H9 (cell line): ENCODE results near the gene GFI1B. TPM values are rescaled to one million over a fixed set of nuclear protein-coding genes. Genes with fewer than 3 reads are reported as not detected.

Experiments used
- DNase-seq: peaks from one replicate; pipeline ENCODE4 v3.0.0-alpha.2; 2017
- H2AFZ ChIP-seq: one replicate; pipeline ENCODE4 v1.6.1; 2013; ENCODE audit warnings: mild to moderate bottlenecking, low read length, control low read depth, moderate library complexity
- H2AK5ac ChIP-seq: 2 replicates; pipeline ENCODE4 v1.6.1; 2013; ENCODE audit warnings: low read length, control low read depth, mixed read lengths; ENCODE audit not compliant: insufficient read length
- H2BK120ac ChIP-seq: one replicate; pipeline ENCODE4 v1.6.1; 2013; ENCODE audit warnings: low read depth, mild to moderate bottlenecking, low read length, control low read depth, inconsistent platforms; ENCODE audit not compliant: poor library complexity, severe bottlenecking
- H2BK12ac ChIP-seq: 2 replicates; pipeline ENCODE4 v1.6.1; 2013; ENCODE audit warnings: low read length, control low read depth, mixed read lengths, low read depth; ENCODE audit not compliant: insufficient read length
- H2BK15ac ChIP-seq: 2 replicates; pipeline ENCODE4 v1.6.1; 2013; ENCODE audit warnings: low read depth, low read length, control low read depth
- H2BK20ac ChIP-seq: one replicate; pipeline ENCODE4 v1.6.1; 2013; ENCODE audit warnings: low read depth, mild to moderate bottlenecking, low read length, control low read depth, inconsistent platforms; ENCODE audit not compliant: poor library complexity, severe bottlenecking
- H2BK5ac ChIP-seq: 2 replicates; pipeline ENCODE4 v1.6.1; 2013; ENCODE audit warnings: low read length, control low read depth, mixed read lengths; ENCODE audit not compliant: insufficient read length
- H3K14ac ChIP-seq: 2 replicates; pipeline ENCODE4 v1.6.1; 2013; ENCODE audit warnings: low read length, control low read depth; ENCODE audit not compliant: insufficient read depth
- H3K18ac ChIP-seq: 2 replicates; pipeline ENCODE4 v1.6.1; 2013; ENCODE audit warnings: low read depth, mild to moderate bottlenecking, mixed read lengths, low read length, control low read depth; ENCODE audit not compliant: insufficient read length
- H3K23ac ChIP-seq: 2 replicates; pipeline ENCODE4 v1.6.1; 2013; ENCODE audit warnings: low read length, control low read depth, mixed read lengths, low read depth; ENCODE audit not compliant: insufficient read length
- H3K23me2 ChIP-seq: 2 replicates; pipeline ENCODE4 v1.6.1; 2013; ENCODE audit warnings: low read depth, mild to moderate bottlenecking, mixed read lengths, low read length, control low read depth; ENCODE audit not compliant: insufficient read length, poor library complexity, severe bottlenecking
- H3K27ac ChIP-seq: 2 replicates; pipeline ENCODE4 v1.5.1; 2013; ENCODE audit warnings: low read length, control low read depth, mixed read lengths, low read depth; ENCODE audit not compliant: insufficient read length
- H3K27me3 ChIP-seq: 2 replicates; pipeline ENCODE4 v1.6.1; 2013; ENCODE audit warnings: low read length, control low read depth, inconsistent platforms; ENCODE audit not compliant: insufficient read depth
- H3K4ac ChIP-seq: 2 replicates; pipeline ENCODE4 v1.6.1; 2013; ENCODE audit warnings: low read depth, mild to moderate bottlenecking, control low read depth, inconsistent platforms, low read length, moderate library complexity
- H3K4me1 ChIP-seq: 2 replicates; pipeline ENCODE4 v1.6.1; 2013; ENCODE audit warnings: low read length, control low read depth, inconsistent platforms; ENCODE audit not compliant: insufficient read depth
- H3K4me2 ChIP-seq: 2 replicates; pipeline ENCODE4 v1.6.1; 2013; ENCODE audit warnings: low read length, control low read depth, mixed read lengths; ENCODE audit not compliant: insufficient read length, insufficient read depth
- H3K56ac ChIP-seq: 2 replicates; pipeline ENCODE4 v1.6.1; 2013; ENCODE audit warnings: low read depth, mild to moderate bottlenecking, mixed read lengths, low read length, control low read depth; ENCODE audit not compliant: insufficient read length
- H3K79me1 ChIP-seq: 2 replicates; pipeline ENCODE4 v1.6.1; 2013; ENCODE audit warnings: low read depth, mild to moderate bottlenecking, moderate library complexity, low read length, control low read depth, inconsistent platforms; ENCODE audit not compliant: insufficient read depth, poor library complexity, severe bottlenecking
- H3K79me2 ChIP-seq: 2 replicates; pipeline ENCODE4 v1.6.1; 2013; ENCODE audit warnings: low read length, control low read depth, inconsistent platforms; ENCODE audit not compliant: insufficient read depth
- H3K9ac ChIP-seq: 2 replicates; pipeline ENCODE4 v1.6.1; 2013; ENCODE audit warnings: low read length, control low read depth, mixed read lengths; ENCODE audit not compliant: insufficient read length; ENCODE audit errors: extremely low read depth
- H3K9me3 ChIP-seq: one replicate; pipeline ENCODE4 v1.6.1; 2013; ENCODE audit warnings: low read depth, low read length, inconsistent platforms; ENCODE audit not compliant: control insufficient read depth
- H3T11ph ChIP-seq: one replicate; pipeline ENCODE4 v1.6.1; 2013; ENCODE audit warnings: mild to moderate bottlenecking, low read length, control low read depth, inconsistent platforms
- H4K20me1 ChIP-seq: one replicate; pipeline ENCODE4 v1.6.1; 2013; ENCODE audit not compliant: control insufficient read depth, insufficient read length, insufficient read depth
- H4K5ac ChIP-seq: 2 replicates; pipeline ENCODE4 v1.6.1; 2013; ENCODE audit warnings: low read depth, mild to moderate bottlenecking, mixed read lengths, low read length, control low read depth; ENCODE audit not compliant: insufficient read length
- H4K8ac ChIP-seq: replicated peaks from 2 replicates; pipeline ENCODE4 v1.6.1; 2013; ENCODE audit warnings: low read length, control low read depth, mixed read lengths, low read depth; ENCODE audit not compliant: insufficient read length
- H4K91ac ChIP-seq: 2 replicates; pipeline ENCODE4 v1.6.1; 2013; ENCODE audit warnings: low read depth, mild to moderate bottlenecking, moderate library complexity, mixed read lengths, low read length, control low read depth; ENCODE audit not compliant: insufficient read length
- H3K27ac Mint-ChIP-seq, 3 experiments: 2 replicates in 2 of 3; 3 replicates in 1 of 3; pipeline ENCODE4 v1.8.0; 2020 to 2021; ENCODE audit warnings: mixed read lengths in 3 of 3, mild to moderate bottlenecking in 1 of 3, moderate library complexity in 1 of 3
- H3K27me3 Mint-ChIP-seq: 2 replicates; pipeline ENCODE4 v1.8.0; 2021; ENCODE audit warnings: low read depth, mild to moderate bottlenecking, moderate library complexity, mixed read lengths
- H3K36me3 Mint-ChIP-seq, 3 experiments: 2 replicates in 2 of 3; 3 replicates in 1 of 3; pipeline ENCODE4 v1.8.0; 2020 to 2021; ENCODE audit warnings: low read depth in 3 of 3, mixed read lengths in 3 of 3; ENCODE audit not compliant: insufficient read depth in 1 of 3
- H3K4me1 Mint-ChIP-seq, 2 experiments: 2 replicates each; pipeline ENCODE4 v1.8.0; 2020; ENCODE audit warnings: mixed read lengths in 2 of 2
- H3K4me3 Mint-ChIP-seq, 2 experiments: 2 replicates in 1 of 2; 3 replicates in 1 of 2; pipeline ENCODE4 v1.8.0; 2020 to 2021; ENCODE audit warnings: mild to moderate bottlenecking in 2 of 2, mixed read lengths in 2 of 2, moderate library complexity in 1 of 2
- H3K9me3 Mint-ChIP-seq, 2 experiments: 2 replicates in 1 of 2; 3 replicates in 1 of 2; pipeline ENCODE4 v1.8.0; 2020; ENCODE audit warnings: mild to moderate bottlenecking in 2 of 2, mixed read lengths in 2 of 2, moderate library complexity in 1 of 2
- WGBS: extraction: QIAGEN DNeasy Blood & Tissue Kit; methylation state at CpG from one replicate; pipeline ENCODE4 v1.1.7; 2013; ENCODE audit warnings: missing lambda C conversion rate, low lambda C conversion rate, mixed read lengths; ENCODE audit not compliant: insufficient read length; ENCODE audit errors: extremely low coverage; 5-methylcytosine and 5-hydroxymethylcytosine counted together
- total RNA-seq: library from RNA; stranded (reverse); gene quantifications from 2 replicates; pipeline ENCODE4 v1.2.1, GENCODE V29; 2021
- TF ChIP-seq, protein P1 (sequence below): fragments of 200-600 bp; sonication (generic); conservative IDR thresholded peaks from 3 replicates; pipeline ENCODE4 v1.8.0; 2021; ENCODE audit warnings: antibody characterized with exemption, mild to moderate bottlenecking

GFI1B gene
- total RNA-seq, 1 experiment from 2014 or later: not detected

GRCh38 chr9:132973713-132974112 lies 4.8 kb upstream of the GFI1B start:
- Histone ChIP-seq H3K79me1 (no peaks in the 10 kb centered on the region), H4K91ac (no peak overlapping the region), H3K18ac (no peak overlapping the region), H4K8ac (no peak overlapping the region), H3K9ac (no peak overlapping the region), H2BK120ac (no peak overlapping the region), H3K23me2 (no peaks in the 10 kb centered on the region), H3K14ac (no peak overlapping the region), H3K79me2 (no peaks in the 10 kb centered on the region), H2BK20ac (no peak overlapping the region), H3K27me3 (peaks cover 3% of the 10 kb centered on the region; the same call in 1 of the 2 replicates), H2BK12ac (no peak overlapping the region), H3K9me3 (no peaks in the 10 kb centered on the region), H3T11ph (no peak overlapping the region), H2AK5ac (no peak overlapping the region), H3K56ac (no peak overlapping the region), H2BK15ac (no peak overlapping the region), H3K4ac (no peak overlapping the region), H3K23ac (no peak overlapping the region), H3K4me1 (no peaks in the 10 kb centered on the region), H3K27ac (no peak overlapping the region), H2BK5ac (no peak overlapping the region), H4K5ac (no peak overlapping the region), H4K20me1 (no peaks in the 10 kb centered on the region), H2AFZ (no peak overlapping the region), H3K4me2 (no peak overlapping the region)
- H3K9me3 Mint-ChIP-seq: no peaks in the 10 kb centered on the region; a peak in 1 of 5 replicates
- no peak overlapping the region for H3K4me3 Mint-ChIP-seq
- H3K27ac Mint-ChIP-seq: no peak overlapping the region
- TF ChIP-seq, protein P1, sequence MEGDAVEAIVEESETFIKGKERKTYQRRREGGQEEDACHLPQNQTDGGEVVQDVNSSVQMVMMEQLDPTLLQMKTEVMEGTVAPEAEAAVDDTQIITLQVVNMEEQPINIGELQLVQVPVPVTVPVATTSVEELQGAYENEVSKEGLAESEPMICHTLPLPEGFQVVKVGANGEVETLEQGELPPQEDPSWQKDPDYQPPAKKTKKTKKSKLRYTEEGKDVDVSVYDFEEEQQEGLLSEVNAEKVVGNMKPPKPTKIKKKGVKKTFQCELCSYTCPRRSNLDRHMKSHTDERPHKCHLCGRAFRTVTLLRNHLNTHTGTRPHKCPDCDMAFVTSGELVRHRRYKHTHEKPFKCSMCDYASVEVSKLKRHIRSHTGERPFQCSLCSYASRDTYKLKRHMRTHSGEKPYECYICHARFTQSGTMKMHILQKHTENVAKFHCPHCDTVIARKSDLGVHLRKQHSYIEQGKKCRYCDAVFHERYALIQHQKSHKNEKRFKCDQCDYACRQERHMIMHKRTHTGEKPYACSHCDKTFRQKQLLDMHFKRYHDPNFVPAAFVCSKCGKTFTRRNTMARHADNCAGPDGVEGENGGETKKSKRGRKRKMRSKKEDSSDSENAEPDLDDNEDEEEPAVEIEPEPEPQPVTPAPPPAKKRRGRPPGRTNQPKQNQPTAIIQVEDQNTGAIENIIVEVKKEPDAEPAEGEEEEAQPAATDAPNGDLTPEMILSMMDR: no peak
- no peaks in the 10 kb centered on the region for H3K36me3 Mint-ChIP-seq
- WGBS: no CpG with 5 or more reads among the region's 5 CpGs
- no peak for DNase-seq
- peaks cover 4 to 18% of the 10 kb centered on the region in 2 experiments for H3K4me1 Mint-ChIP-seq
- H3K27me3 Mint-ChIP-seq: peaks cover 54% of the 10 kb centered on the region
